ENCODE measurements around the gene ZNF556.

- no peak for TF ChIP-seq EZH2 (IDR thresholded peaks at IDR 0.05)
- TF ChIP-seq POLR2AphosphoS5 (IDR thresholded peaks at IDR 0.05; ENCODE audit: borderline replicate concordance, low read depth, low read length): no peak
These were observed 8.3 kb upstream of the ZNF556 start for GRCh38 chr19:2858864-2859263.
